Heart left ventricle (tissue), 16 donors: Measurements from ENCODE around the gene ACOT2. TPM values are rescaled to one million over a fixed set of nuclear protein-coding genes. Genes with fewer than 3 reads are reported as not detected.
A peak's percentile ranks its signal among the peaks of the same experiment; 100 is the strongest.
"Not testable (repeated sequence)": the region's sequence is repeated elsewhere in the genome, so short reads cannot be mapped to it uniquely, and the experiment has no call there.

Source experiments
- ATAC-seq, 4 donors: fragments of 200-7000 bp; cut with Tn5 transposase; one replicate each; pipeline ENCODE4 v1.9.1; 2020 to 2022; ENCODE audit warnings: moderate library complexity in 4 of 4, mild to moderate bottlenecking in 3 of 4, moderate number of reproducible peaks in 1 of 4
- DNase-seq, 5 donors: peaks; one replicate each; pipeline ENCODE4 v3.0.0-alpha.2; 2020
- H3K27ac ChIP-seq, 12 donors: fragments of 200-600 bp; sonication (generic) in 4 of 12; one replicate each; pipeline versions ENCODE4 v1.5.0 to v1.8.0; 2016 to 2022; ENCODE audit warnings: mild to moderate bottlenecking in 2 of 12
- H3K27me3 ChIP-seq, 9 donors: fragments of 200-600 bp; sonication (generic) in 2 of 9; one replicate each; pipeline versions ENCODE4 v1.5.1 to v1.8.0; 2016 to 2022; ENCODE audit warnings: mild to moderate bottlenecking in 3 of 9
- H3K36me3 ChIP-seq, 9 donors: fragments of 200-600 bp; sonication (generic) in 2 of 9; one replicate each; pipeline versions ENCODE4 v1.5.0 to v1.8.0; 2018 to 2022; ENCODE audit warnings: mild to moderate bottlenecking in 2 of 9
- H3K4me1 ChIP-seq, 12 donors: fragments of 200-600 bp; sonication (generic) in 4 of 12; one replicate each; pipeline versions ENCODE4 v1.5.0 to v1.8.0; 2016 to 2022; ENCODE audit warnings: mild to moderate bottlenecking in 3 of 12
- H3K4me3 ChIP-seq, 12 donors: fragments of 200-600 bp; sonication (generic) in 4 of 12; one replicate each; pipeline versions ENCODE4 v1.5.0 to v1.8.0; 2017 to 2022; ENCODE audit warnings: mild to moderate bottlenecking in 9 of 12, moderate library complexity in 4 of 12
- H3K9me3 ChIP-seq, 12 donors: fragments of 200-600 bp; sonication (generic) in 4 of 12; one replicate each; pipeline versions ENCODE4 v1.5.0 to v1.8.0; 2016 to 2022; ENCODE audit warnings: mild to moderate bottlenecking in 1 of 12
- CTCF ChIP-seq, 12 donors: fragments of 200-600 bp; sonication (generic) in 4 of 12; IDR thresholded peaks; one replicate each; pipeline versions ENCODE4 v1.5.0 to v1.8.0; 2018 to 2022; ENCODE audit warnings: antibody characterized with exemption in 12 of 12, mild to moderate bottlenecking in 5 of 12
- POLR2A ChIP-seq, 2 donors: fragments of 450-650 bp; IDR thresholded peaks; one replicate each; pipeline ENCODE4 v1.6.1; 2017; ENCODE audit warnings: antibody characterized with exemption in 2 of 2, mild to moderate bottlenecking in 2 of 2, moderate library complexity in 2 of 2
- WGBS, 4 donors: extraction: QIAGEN DNeasy Blood & Tissue Kit in 2 of 4; methylation state at CpG; one replicate each; pipeline versions ENCODE4 v1.1.5 to v1.1.7; 2013 to 2018; 5-methylcytosine and 5-hydroxymethylcytosine counted together
- intact Hi-C, 10 donors: fragments of 100-400 bp; cut with DNase I; formaldehyde crosslinking; loops; one replicate each; pipeline versions ENCODE4 v1.11.1 to v1.14.2; 2022
- polyA plus RNA-seq, 2 donors: library from polyadenylated mRNA; stranded (reverse); fragments of 200-250 nt; gene quantifications; one replicate each; pipeline ENCODE4 v1.2.3, GENCODE V29; 2013
- total RNA-seq, 9 donors: library from RNA; depleted of rRNA in 2 of 9; stranded (reverse); fragments of >200 nt in 2 of 9; fragmentation: NEBNext Ultra II Directional in 3 of 9; extraction: Animal tissue kit (Norgen Biotek cat#: 25700) in 3 of 9; gene quantifications; one replicate each; pipeline versions ENCODE4 v1.1.0 to v1.2.4, GENCODE V29; 2016 to 2023
- donor health status: ischemic (EF 13 %, LVEDD 7.1; RV severe dilation, severe dysfunction).
- donor health status: healthy with polysubstance abuse.
- donor health status: DM: no; HTN: yes; CAD: no.
- donor health status: DM: no; HTN: no; CAD: no.
- donor health status: ischemic (EF 25% LVEDD 6.9; RV normal size, moderate dysfunction).
- donor health status: ischemic (EF 25% LVEDD 5.7; RV mildly dilated, moderate dysfunction).
- donor health status: healthy.
- donor health status: DM: yes; HTN: yes; CAD: no.
- donor health status: ischemic (EF 35%, LVEDD 5.7; RV mildly dilated, moderate dysfunction).
- donor health status: nonischemic (EF 11% LVEDD 7.7; RV severe dilation, severe dysfunction).
- donor health status: DM: yes; HTN: yes; CAD: no.
- donor health status: PGD.
- donor health status: ischemic (EF 29% LVEDD 5.4; RV normal size, mild dysfunction).
- donor health status: nonischemic (EF 23%, LVEDD 6.1; RV moderate dilation, normal function).

Gene ACOT2
- total and polyA plus RNA-seq, 11 donors: 79.0 to 235 (median 144) TPM

GRCh38 chr14:73526036-73526984 lies 42.7 kb upstream of the ACOT2 start:
- WGBS, 4 donors: 65 to 74% (median 72%) methylated on average over 6 of the region's 6 CpGs
- H3K27me3 ChIP-seq: no peaks in the 10 kb centered on the region
- intact Hi-C loops: loop anchor here in 2 of 10 donors (5.0 kb wide), 1 partner anchor 36 kb away; no protein-coding TSS in a partner anchor
- peaks cover 0 to 7% (median 0%) of the 10 kb centered on the region in 9 donors for H3K36me3 ChIP-seq
- no peak overlapping the region for H3K4me3 ChIP-seq
- DNase-seq: peak in 4 of 5 donors; percentile 60 to 82 (median 72)
- H3K27ac ChIP-seq: peak overlapping the region in 9 of 12 donors; percentile 33 to 74 (median 60)
- peaks cover 0 to 12% (median 0%) of the 10 kb centered on the region in 12 donors for H3K4me1 ChIP-seq
- H3K9me3 ChIP-seq: peaks cover 0 to 8% (median 0%) of the 10 kb centered on the region in 12 donors
- peak; percentile 93 to 96 (median 94) for ATAC-seq
- TF ChIP-seq CTCF (IDR thresholded peaks at IDR 0.05) (no peak), POLR2A (IDR thresholded peaks at IDR 0.05) (no peak)

DNA sequence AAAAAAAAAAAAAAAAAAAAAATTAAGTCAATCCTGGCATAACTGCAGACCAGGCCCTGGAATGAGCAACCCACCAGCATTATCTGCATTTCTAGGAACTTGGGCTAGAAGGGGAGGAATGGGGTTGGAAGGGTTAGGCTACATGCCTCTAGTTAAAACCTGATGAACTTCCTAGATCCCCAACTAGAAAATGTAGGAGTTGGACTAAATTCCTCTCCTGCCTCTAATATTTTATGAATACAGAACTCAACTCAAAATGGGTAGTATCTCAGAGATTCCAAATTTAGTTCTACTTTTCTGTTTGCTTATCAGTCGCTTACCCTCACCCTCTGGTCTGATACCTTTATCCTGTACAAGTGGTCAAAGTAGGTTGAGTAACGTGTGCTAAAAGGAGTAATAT lies 39.7 kb upstream of the ACOT2 start:
- H3K27ac ChIP-seq, H3K27me3 ChIP-seq, H3K36me3 ChIP-seq, H3K4me3 ChIP-seq, DNase-seq, ATAC-seq, H3K9me3 ChIP-seq: not testable (repeated sequence)
- H3K4me1 ChIP-seq: peaks cover 0 to 12% (median 0%) of the 10 kb centered on the region in 12 donors
- WGBS, 4 donors: 71 to 76% (median 72%) methylated on average over 2 of the region's 2 CpGs
- intact Hi-C loops: loop anchor here in 2 of 10 donors (5.0 kb wide), 1 partner anchor 33 kb away; no protein-coding TSS in a partner anchor

- H3K4me3 ChIP-seq, intact Hi-C loops, H3K36me3 ChIP-seq, H3K4me1 ChIP-seq, H3K27me3 ChIP-seq, H3K27ac ChIP-seq, H3K9me3 ChIP-seq, DNase-seq, ATAC-seq: not testable (repeated sequence)
- WGBS, 4 donors: 74 to 79% methylated on average over 3 of the region's 3 CpGs; no CpG with 5 or more reads in 2 of the 4 donors
These were observed 37.0 kb upstream of the ACOT2 start for GRCh38 chr14:73531971-73532370.

DNA sequence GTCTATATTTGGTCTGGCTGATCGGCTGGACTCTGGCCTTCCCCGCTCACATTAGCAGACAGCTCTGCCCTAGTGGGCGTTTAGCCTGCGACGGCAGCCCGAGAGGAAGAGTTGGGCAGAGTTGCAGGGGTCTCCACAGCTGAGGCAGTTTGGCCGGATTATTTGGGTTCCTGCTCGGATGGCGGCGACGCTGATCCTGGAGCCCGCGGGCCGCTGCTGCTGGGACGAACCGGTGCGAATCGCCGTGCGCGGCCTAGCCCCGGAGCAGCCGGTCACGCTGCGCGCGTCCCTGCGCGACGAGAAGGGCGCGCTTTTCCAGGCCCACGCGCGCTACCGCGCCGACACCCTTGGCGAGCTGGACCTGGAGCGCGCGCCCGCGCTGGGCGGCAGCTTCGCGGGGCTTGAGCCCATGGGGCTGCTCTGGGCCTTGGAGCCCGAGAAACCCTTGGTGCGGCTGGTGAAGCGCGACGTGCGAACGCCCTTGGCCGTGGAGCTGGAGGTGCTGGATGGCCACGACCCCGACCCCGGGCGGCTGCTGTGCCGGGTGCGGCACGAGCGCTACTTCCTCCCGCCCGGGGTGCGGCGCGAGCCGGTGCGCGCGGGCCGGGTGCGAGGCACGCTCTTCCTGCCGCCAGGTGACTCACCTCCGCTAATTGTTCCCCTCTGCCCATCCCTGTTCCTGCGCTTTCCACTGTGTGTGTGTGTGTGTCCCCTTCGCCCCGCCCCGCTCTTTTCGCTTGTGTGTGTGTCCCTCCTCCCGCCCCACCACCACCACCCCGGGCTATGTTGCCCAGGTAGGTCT lies 31.6 kb upstream of the ACOT2 start:
- peak in 3 of 5 donors; percentile 65 to 78 (median 72) for DNase-seq
- intact Hi-C loops: loop anchor here in 2 of 10 donors (5.0 kb wide), 1 partner anchor 35 kb away; no protein-coding TSS in a partner anchor
- H3K27ac ChIP-seq: peak overlapping the region in 11 of 12 donors; percentile 24 to 94 (median 83)
- 0 to 2% methylated on average over 8 to 84 of the region's 84 CpGs; no CpG with 5 or more reads in 2 of the 4 donors for WGBS, 4 donors
- H3K27me3 ChIP-seq, H3K9me3 ChIP-seq, H3K4me1 ChIP-seq, H3K36me3 ChIP-seq: not testable (repeated sequence)
- ATAC-seq: peak; percentile 53 to 88 (median 72)
- H3K4me3 ChIP-seq: peak overlapping the region in 11 of 12 donors; percentile 40 to 62 (median 54)

DNA sequence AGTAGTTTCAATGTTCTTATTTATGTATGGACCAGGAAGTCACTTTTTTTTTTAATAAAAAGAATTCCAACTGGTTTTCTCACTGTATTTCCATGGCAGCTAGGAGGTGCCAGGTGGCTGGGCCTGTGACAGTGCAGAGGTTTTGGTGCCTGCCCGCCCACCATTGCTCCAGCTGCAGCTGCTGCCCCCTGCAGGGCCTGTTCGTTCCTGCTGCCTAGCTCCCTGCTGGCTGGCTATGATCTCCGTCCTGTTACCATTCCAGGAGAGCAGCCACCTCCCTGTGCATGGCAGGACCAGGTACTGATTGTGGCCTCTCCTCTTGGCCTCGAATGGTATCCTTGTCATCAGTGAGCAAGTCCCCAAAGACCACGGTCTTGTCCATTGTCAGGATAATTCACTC lies 30.0 kb upstream of the ACOT2 start:
- H3K4me3 ChIP-seq, H3K27ac ChIP-seq, H3K9me3 ChIP-seq, H3K4me1 ChIP-seq, H3K36me3 ChIP-seq, H3K27me3 ChIP-seq: not testable (repeated sequence)
- TF ChIP-seq CTCF (IDR thresholded peaks at IDR 0.05): peak in 11 of 12 donors; percentile 35 to 85 (median 55)
- intact Hi-C loops: loop anchor here in 2 of 10 donors (5.0 kb wide), 1 partner anchor 33 kb away; no protein-coding TSS in a partner anchor
- DNase-seq (peak in 2 of 5 donors; percentile 44 to 53), ATAC-seq (peak; percentile 68 to 81 (median 78))
- WGBS, 4 donors: 27% methylated on average over 5 of the region's 5 CpGs; no CpG with 5 or more reads in 3 of the 4 donors

- ATAC-seq, DNase-seq, H3K9me3 ChIP-seq, H3K4me1 ChIP-seq, H3K4me3 ChIP-seq, intact Hi-C loops, H3K27ac ChIP-seq, H3K27me3 ChIP-seq, H3K36me3 ChIP-seq: not testable (repeated sequence)
- 79 to 93% (median 81%) methylated on average over 3 to 7 of the region's 7 CpGs; no CpG with 5 or more reads in 1 of the 4 donors for WGBS, 4 donors
These were observed 26.1 kb upstream of the ACOT2 start for GRCh38 chr14:73542961-73543360.

GRCh38 chr14:73545353-73545752 lies 23.7 kb upstream of the ACOT2 start:
- DNase-seq, H3K9me3 ChIP-seq, H3K27ac ChIP-seq, H3K4me3 ChIP-seq, H3K4me1 ChIP-seq, H3K27me3 ChIP-seq, intact Hi-C loops, H3K36me3 ChIP-seq: not testable (repeated sequence)
- ATAC-seq: peak; percentile 81 to 93 (median 90)
- WGBS, 4 donors: 91% methylated on average over 1 of the region's 1 CpG; no CpG with 5 or more reads in 3 of the 4 donors

- H3K4me3 ChIP-seq, intact Hi-C loops, H3K9me3 ChIP-seq, H3K36me3 ChIP-seq, DNase-seq, H3K27me3 ChIP-seq, ATAC-seq, H3K27ac ChIP-seq, H3K4me1 ChIP-seq: not testable (repeated sequence)
- 40 to 89% methylated on average over 1 to 3 of the region's 3 CpGs; no CpG with 5 or more reads in 2 of the 4 donors for WGBS, 4 donors
These were observed 19.9 kb upstream of the ACOT2 start for GRCh38 chr14:73549097-73549496.
